IPS-NIHi11 (cell line): ENCODE results near the gene SRC.

Experiments used
- DNase-seq: peaks from one replicate; pipeline ENCODE4 v3.0.0; 2012; ENCODE audit warnings: mixed read lengths, low spot score

The SRC gene

GRCh38 chr20:37345339-37346235, at the start of gene SRC:
Gene SRC, plus strand, starts transcription at chr20:37346140. Its CDS starts 38,014 bp downstream, at chr20:37384154.
- DNase-seq: peak; percentile 91

DNA sequence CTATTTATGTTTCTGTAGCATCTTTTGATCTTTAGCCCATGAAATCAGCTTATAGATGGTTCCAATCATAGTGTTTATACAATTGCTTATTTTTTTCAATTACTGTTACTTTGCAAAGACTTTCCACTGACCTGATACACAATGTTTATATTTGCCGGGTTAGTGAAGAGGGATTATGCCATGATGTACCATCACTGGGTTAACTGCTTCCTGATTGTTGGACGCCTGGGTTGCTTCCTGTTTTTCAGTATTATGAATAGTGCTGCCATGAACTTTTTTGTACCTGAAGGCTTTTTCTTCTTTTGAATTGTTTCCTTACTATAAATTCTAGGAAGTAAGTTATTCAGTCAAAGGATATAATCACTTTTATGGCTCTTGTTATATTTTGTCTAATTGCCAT, 49.6 kb upstream of the SRC start:
- no peak for DNase-seq

- no peak for DNase-seq
These were observed 48.7 kb upstream of the SRC start for GRCh38 chr20:37297066-37297736.

DNA sequence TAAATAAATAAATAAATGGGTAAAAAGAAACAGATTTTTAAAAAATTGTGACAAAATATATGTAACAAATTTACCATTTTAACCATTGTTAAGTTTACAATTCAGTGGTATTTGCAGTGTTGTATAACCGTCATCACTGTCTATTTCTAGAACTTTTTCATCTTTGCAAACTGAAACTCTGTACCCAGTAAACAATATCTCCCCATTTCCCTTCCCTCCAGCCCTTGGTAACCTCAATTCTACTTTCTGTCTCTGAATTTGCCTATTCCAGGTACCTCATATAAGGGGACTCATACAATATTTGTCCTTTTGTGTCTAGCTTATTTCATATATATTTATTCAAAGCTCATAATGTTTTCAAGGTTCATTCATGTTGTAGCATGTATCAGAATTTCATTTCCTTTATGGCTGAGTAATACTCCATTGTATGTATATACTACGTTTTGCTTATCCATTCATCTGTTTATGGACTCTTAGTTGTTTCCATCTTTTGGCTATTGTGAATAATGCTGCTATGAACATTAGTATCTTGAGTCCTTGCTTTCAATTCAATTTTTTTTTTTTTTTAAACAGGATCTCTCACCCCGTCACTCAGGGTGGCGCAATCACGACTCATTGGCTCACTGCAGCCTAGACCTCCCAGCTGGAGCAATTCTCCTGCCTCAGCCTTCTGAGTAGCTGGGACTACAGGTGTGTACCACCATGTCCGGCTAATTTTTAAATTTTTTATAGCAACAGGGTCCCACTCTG, 47.6 kb upstream of the SRC start:
- DNase-seq: no peak

DNA sequence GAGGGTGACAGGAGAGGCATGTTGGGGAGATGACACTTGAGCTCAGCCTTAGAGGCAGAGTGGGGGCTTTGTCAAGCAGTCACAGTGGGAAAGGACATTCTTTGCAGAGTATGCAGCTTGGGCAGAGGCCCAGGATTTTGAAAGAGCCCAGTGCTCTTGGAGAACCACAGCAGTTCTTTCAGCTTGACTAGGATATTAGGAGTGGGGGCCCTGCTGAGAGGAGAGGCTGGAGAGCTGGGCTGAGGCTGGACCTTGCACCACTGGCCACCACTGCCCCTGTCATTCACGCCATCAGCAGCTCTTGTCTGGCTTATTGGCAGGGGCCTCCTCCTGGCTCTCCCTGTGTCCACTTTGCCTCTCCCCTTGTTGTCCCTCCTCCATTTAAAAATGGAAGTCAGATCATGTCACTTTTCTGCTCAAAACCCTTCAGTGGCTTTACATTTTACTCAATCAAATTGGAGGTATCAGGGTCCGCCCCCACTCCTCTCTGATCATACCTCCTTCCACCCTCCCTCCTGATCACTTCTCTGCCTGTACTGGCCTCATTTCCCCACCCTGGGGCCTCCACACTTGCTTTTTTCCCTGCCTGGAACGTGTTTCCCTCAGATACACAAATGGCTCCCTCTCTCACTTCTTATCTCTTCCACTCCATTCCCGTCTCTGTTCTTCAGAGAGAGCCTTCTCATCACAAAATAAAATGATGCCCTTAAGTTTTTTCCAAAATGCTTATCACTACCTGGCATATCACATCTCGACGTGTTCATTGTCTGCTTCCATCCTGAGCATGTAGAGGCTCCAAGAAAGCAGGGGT, 46.0 kb upstream of the SRC start:
- no peak for DNase-seq

DNA sequence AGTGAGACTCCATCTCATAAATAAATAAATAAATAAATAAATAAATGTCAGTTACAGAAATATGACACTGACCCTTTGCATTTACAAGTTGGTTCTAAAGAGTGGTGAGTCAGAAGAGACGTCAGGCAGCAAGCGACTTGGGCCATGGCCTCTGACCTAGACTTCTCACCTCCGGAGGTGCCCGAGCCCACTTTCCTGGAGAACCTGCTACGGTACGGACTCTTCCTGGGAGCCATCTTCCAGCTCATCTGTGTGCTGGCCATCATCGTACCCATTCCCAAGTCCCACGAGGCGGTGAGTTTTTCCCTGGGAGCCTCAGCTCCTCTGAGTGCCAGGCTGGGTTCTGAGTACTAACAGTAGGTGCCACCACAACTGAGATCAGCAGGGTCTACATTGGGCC, 44.8 kb upstream of the SRC start:
- DNase-seq: no peak

GRCh38 chr20:37301558-37301957, 44.4 kb upstream of the SRC start:
- DNase-seq: no peak

- DNase-seq: no peak
These were observed 43.0 kb upstream of the SRC start for GRCh38 chr20:37302981-37303380.

- no peak for DNase-seq
These were observed 42.3 kb upstream of the SRC start for GRCh38 chr20:37303637-37304036.

- DNase-seq: no peak
These were observed 40.9 kb upstream of the SRC start for GRCh38 chr20:37305079-37305478.

DNA sequence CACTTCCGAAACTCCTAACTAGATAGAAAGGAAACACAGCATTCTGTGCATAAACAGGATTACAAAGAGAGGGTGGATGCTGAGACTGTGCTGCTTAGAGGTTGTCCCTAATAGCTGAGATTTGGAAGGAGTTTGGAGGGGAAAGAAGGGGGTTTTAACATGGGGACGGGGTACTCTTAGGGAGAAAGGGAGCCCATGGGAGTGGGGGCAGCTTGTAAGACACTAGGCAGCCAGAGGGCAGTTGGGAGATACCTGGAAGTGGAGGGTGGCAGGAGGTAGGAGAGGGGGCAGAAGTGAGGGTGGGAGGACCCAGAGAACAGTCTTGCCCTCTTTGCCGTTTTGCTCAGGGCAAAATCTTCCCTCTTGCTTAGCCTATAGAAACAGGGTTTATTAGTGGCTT, 40.1 kb upstream of the SRC start:
- no peak for DNase-seq

GRCh38 chr20:37308086-37309050, 37.6 kb upstream of the SRC start:
- DNase-seq: no peak

GRCh38 chr20:37309290-37309689, 36.6 kb upstream of the SRC start:
- no peak for DNase-seq

DNA sequence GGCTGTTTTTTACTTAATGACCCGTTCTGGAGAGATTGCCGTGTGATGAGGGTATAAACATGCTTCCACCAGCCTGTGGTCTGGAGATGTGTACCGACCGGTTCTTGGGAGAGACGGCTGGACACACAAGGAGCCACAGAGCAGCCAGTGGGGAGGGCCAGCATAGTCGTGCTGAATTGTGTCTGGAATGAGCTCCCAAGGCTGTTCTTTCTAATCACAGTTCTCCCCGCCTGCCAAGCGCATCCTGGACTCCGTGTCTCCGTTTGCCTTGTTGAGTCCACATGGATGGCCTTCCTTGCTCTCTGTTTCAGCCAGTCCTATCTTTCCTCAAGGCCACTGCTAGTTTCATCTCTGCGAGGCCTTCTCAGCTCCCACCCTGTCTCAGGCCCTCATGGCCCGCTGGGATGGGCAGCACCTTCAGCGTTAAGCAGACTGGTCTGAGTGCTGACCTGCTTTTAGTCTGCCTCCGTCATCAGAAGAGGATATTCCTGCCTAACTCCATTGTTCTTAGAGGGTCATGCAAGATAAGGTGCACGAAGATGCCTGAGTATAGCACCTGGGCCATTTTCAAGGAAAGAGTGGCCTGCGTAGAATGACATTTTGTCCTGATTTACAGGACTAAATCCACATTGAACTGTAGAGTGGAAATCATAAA, 35.9 kb upstream of the SRC start:
- DNase-seq: no peak

DNA sequence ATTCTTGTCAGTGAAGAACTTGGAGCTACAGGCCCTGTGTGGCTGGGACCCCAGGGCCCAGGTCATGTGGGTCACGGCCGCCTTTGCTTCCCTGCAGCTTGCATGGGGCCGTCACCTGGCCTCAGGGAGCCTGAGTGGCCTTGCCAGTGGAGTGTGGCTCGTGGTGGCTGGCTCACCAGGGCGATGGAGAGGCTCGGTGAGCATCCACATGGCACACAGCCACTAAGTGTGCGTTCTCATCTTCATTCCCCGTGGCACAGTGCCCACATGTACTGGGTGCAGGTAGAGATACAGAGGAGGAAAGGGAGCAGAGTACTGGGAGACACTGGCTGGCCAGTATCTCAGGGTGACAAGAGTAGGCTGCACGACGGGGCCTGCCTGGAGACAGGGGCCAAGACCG, 35.0 kb upstream of the SRC start:
- no peak for DNase-seq

GRCh38 chr20:37311710-37312355, 34.1 kb upstream of the SRC start:
- no peak for DNase-seq

DNA sequence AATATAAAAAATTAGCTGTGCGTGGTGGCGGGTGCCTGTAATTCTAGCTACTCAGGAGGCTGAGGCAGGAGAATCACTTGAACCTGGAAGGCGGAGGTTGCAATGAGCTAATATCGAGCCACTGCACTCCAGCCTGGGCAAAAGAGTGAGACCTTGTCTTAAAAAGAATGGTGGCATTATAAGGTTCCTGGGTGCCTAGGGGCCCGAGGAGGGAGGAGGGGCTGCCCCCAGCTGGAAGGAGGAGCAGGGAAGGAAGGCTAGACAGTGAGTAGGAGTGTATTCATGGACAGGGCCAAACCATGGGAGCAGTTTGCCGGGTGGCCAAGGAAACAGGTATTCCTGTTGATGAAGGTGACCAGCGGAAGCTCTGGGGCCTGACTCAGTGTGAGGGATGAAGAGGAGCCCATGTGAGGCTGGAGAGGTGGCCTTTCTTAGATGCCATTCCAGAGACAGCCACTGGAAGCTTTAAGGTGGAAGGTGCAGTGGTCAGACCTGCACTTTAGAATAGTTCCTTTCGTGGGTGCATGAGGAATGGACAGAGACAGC, 32.3 kb upstream of the SRC start:
- DNase-seq: no peak

- no peak for DNase-seq
These were observed 31.8 kb upstream of the SRC start for GRCh38 chr20:37314099-37314498.

DNA sequence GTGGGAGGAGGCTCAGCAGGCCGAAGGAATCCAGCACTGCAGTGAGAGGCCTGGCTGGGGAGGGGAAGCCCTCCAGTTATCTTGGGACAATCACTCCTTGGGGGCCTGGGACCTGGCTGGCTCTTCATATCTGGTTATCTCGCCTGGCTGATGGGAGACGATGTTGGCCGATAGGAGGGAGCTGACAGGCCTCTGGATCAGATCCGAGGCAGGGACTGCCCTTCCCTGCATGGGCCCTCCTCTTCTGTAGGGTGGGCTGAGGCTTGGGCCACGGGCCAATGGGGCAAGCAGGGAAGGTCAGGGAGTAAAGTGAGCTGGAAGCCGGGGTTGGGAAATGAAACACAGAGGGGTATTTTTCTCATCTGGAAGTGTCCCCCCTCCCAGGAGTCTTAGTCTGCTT, 31.3 kb upstream of the SRC start:
- DNase-seq: no peak
